Astrocyte (in vitro differentiated cells and primary cell): ENCODE data around the gene ACSF2.

ENCODE experiments used
- EZH2 ChIP-seq: IDR thresholded peaks from 2 replicates; pipeline ENCODE4 v1.6.1; 2012; ENCODE audit warnings: mild to moderate bottlenecking, low read length, inconsistent platforms; ENCODE audit not compliant: insufficient read depth
- TF ChIP-seq, protein P1 (sequence below): IDR thresholded peaks from 2 replicates; pipeline ENCODE4 v1.5.1; 2011; ENCODE audit warnings: low read depth, mild to moderate bottlenecking, inconsistent platforms, low read length, moderate library complexity; ENCODE audit not compliant: insufficient read depth

DNA sequence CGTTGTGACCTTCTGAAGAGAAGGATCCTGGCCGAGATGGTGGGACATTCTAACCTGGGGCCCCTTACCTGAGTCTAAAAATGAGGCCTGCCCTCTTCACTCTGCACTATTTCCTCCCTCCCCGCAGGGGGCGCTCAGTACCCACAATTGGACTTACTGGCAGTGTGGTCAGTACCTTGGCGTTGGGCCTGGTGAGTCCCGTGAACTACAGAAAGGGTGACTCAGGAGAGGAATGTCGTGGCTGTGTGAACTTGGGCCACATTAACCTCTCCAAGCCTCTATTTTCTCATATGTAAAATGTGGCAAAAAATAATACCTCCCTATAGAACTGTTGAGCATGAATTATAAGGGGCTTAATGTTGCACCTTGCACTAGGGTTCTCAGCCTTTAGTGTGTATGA is 56.5 kb downstream of the ACSF2 start:
- TF ChIP-seq EZH2, result no peak
- TF ChIP-seq, protein P1, sequence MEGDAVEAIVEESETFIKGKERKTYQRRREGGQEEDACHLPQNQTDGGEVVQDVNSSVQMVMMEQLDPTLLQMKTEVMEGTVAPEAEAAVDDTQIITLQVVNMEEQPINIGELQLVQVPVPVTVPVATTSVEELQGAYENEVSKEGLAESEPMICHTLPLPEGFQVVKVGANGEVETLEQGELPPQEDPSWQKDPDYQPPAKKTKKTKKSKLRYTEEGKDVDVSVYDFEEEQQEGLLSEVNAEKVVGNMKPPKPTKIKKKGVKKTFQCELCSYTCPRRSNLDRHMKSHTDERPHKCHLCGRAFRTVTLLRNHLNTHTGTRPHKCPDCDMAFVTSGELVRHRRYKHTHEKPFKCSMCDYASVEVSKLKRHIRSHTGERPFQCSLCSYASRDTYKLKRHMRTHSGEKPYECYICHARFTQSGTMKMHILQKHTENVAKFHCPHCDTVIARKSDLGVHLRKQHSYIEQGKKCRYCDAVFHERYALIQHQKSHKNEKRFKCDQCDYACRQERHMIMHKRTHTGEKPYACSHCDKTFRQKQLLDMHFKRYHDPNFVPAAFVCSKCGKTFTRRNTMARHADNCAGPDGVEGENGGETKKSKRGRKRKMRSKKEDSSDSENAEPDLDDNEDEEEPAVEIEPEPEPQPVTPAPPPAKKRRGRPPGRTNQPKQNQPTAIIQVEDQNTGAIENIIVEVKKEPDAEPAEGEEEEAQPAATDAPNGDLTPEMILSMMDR, result peak; percentile 94
